GM19239 (cell line): ENCODE data around the gene STX17.
"Not testable (repeated sequence)": the region's sequence is repeated elsewhere in the genome, so short reads cannot be mapped to it uniquely, and the experiment has no call there.

Experiments used
- DNase-seq: peaks from one replicate; pipeline ENCODE4 v3.0.0; 2011; ENCODE audit warnings: low spot score; ENCODE audit not compliant: insufficient read length
- FAIRE-seq: peaks from 2 replicates; lab custom pipeline; 2011; peaks lifted over from hg19 to GRCh38; lab: Jason Lieb, UNC

Gene STX17

DNA sequence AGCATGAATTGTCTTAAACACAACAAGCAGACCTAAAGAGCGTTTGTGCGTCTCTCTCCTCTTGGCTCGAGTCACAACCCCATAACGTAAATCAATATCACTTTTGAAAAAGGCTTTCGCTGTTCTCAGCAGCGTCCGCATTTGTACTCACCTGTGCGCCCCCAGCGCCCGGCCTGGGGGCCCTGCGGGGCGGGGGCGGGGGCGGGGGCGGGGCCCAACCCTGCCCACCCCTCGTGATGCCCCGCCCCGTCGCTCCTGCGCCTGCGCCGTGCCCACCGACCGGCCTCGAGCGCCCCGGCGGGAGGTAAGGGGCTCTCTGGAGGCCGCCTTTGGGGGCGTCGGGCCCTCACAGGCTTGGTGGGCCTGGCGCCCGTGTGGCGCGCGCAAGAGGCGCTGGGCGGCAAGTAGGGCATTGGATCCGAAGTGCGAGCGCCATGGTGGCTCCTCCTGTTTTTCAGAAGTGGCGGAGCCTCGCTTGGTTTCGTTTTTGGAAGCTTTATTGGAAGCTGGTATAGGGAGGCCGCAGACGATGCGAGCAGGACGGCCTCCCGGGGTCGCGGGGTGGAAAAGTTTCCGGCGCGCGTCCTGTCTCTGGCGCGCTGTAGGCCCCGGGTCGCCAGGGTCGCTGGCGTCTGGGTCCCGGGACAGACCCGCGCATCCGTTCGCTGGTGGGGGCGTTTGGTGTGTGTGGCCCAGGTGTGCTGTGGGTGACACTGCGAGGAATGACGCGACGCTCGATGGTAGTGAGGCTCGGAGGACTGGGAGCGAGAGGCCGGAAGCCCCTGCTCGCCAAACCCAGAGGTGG, at the start of gene STX17:
Gene STX17, plus strand, starts transcription at position 252 of the 805 bp plus-strand sequence. CDS start 8,586 bp downstream, outside the sequence.
- DNase-seq = peak; percentile 74
- peak; percentile 92 for FAIRE-seq

DNA sequence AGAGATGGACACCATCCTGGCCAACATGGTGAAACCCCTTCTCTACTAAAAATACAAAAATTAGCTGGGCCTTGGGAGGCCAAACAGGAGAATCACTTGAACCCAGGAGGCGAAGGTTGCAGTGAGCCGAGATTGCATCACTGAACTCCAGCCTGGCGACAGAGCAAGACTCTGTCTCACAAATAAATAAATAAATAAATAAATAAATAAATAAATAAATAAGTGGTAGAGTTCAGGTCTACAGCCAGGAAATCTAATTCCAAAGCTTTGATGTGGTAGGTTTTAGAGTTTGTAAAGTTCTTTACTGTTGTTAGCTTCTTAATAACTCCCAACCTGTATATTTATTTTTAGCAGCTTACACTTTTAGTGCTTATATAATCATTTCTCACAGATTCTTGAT, 48.9 kb upstream of the STX17 start:
- not testable (repeated sequence) for FAIRE-seq, DNase-seq

DNA sequence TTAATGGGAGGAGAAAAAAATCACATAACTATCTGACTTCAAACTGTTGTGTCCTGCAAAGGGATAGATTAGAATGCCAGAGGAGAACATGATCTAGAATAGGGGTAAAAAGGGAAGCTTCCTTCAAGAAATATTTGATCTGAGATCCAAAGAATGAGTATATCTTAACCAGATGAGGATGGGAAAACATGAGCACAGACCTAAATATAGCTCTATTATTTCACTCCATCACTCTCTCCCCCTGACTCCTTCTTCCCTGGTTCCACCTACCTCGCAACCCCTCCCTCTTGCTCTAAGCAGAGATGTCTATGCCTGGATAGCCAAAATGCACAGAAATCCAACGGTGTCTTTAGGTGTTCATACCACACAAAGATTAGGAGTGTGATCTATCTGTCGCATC, 48.4 kb upstream of the STX17 start:
- no peak for FAIRE-seq
- DNase-seq = no peak

DNA sequence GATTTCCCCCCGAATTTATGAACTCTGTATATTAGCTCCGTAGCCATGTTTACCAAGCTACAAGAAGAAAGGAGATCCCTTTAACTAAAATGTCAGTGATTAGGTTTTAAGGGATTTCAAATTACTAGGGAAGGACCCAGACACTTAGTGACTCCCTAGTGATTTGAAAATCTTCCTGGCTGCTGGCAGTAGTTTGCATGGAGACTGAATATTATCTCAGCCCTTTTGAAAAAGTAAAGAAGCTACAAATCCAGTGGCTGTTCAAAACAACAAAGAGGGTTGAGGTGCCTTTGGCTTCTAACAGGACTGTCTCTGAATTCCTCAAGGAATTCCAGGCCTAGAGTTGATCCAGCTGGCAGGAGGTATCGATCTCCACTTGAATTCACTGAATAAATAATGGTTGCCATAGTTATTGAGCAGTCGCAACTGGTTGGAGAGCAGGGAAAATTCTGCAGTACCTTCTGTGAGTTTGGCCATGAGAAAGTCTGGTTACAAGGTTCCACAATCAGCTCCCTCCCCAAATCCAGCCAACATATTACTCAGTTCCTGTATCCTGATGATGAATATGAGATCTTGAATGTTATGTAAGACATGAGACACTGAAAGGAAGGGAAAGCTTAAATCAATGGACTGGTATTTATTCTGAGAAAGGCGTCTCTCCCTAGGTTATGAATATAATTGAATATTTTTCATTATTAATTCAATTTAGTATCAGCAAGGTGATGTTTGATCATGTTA, 47.0 kb upstream of the STX17 start:
- FAIRE-seq (no peak), DNase-seq (no peak)

DNA sequence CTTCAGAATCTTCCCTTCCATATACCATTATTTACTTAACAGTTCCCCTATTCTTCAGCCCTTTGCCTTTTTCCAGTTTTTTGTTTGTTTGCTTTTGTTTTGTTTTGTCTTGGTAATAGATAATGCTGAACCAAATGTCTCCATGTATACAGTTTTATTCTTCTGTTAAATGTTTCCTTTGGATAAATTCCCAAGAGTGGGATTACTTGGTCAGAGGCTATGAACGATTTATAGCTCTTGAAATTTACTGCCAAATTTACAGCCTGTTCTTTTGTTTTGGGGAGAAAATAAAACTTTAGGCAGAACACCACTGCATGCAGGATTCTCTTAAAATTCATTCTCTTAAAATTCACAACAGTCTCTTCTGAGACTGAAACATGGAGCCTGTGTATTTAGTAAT, 46.2 kb upstream of the STX17 start:
- no peak for DNase-seq
- no peak for FAIRE-seq

DNA sequence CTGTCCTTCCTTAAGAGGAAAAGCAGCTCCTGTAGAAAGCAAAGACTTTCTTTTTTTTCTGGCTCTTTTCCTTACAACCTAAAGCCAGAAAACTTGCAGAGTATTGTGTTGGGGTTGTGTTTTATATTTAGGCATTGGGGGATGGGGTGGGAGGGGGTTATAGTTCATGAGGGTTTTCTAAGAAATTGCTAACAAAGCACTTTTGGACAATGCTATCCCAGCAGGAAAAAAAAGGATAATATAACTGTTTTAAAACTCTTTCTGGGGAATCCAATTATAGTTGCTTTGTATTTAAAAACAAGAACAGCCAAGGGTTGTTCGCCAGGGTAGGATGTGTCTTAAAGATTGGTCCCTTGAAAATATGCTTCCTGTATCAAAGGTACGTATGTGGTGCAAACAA, 42.5 kb upstream of the STX17 start:
- DNase-seq = no peak
- no peak for FAIRE-seq

DNA sequence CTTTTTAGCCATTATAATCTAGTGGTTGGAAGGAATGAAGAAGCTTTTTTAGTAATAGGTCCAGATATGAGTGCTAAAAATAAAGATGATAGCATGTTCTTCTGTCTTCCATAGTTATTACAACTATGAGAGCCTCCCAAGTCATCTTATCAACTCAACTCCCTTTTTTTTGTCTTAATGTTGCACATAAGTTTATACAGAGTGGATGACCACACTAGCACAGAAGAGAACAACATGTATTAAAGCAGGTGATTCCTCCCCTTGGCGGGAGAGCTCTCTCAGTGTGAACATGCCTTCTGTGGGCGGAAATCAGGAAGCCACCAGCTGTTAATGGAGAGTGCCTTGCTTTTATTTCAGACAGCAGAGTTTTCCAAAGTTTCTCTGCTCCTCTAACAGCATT, 40.1 kb upstream of the STX17 start:
- FAIRE-seq (no peak), DNase-seq (no peak)

DNA sequence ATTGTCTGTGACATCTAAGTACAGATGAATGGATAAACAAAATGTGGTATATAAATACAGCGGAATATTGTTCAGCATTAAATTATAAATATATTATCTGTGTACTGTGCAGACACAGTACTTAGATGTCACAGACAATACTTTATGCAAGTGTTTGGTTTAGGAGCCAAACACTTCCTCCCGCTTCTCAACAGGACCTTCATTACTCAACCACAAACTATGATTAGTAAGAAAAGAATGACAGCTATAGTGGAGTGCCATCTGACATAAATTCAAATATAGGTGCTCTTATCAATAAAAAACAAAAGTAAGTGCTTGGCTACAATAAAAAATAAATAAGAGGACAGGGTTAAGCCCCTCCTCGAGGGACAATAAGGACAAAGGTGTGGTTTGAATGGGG, 38.9 kb upstream of the STX17 start:
- no peak for FAIRE-seq
- DNase-seq = no peak

DNA sequence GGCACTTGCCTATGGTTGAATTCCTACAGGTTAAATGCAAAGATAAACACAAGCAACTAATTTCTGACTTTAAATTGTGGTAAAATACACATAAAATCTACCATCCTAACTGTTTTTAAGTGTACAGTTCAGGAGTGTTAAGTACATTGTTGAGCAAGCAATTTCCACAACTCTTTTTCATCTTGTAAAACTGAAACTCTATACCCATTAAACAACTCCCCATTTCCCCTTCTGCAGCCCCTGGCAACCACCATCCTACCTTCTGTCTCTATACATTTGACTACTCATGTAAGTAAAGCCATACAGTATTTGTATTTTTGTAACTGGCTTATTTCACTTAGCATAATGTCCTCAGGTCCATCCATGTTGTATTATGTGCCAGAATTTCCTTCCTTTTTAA, 38.5 kb upstream of the STX17 start:
- DNase-seq = no peak
- no peak for FAIRE-seq

DNA sequence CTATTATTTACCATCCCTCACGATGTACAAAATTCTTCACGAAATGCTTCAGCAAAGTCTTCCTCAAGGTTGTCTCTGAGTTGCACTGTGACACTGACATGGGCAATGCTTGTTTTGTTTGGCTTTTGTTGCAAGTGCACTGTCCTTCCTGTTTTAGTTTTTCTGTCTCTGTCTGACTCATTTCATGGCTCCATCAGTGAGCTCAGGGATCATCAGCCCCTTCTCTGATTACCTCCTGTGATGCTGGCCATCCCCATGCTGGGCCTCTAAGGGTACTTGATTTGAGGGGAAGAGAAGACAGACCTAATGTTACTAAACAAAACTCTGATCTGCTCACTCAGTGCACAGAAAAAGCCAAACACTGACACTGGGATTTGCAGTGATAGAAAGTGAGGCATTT, 37.6 kb upstream of the STX17 start:
- FAIRE-seq = peak; percentile 90
- DNase-seq = peak; percentile 26

DNA sequence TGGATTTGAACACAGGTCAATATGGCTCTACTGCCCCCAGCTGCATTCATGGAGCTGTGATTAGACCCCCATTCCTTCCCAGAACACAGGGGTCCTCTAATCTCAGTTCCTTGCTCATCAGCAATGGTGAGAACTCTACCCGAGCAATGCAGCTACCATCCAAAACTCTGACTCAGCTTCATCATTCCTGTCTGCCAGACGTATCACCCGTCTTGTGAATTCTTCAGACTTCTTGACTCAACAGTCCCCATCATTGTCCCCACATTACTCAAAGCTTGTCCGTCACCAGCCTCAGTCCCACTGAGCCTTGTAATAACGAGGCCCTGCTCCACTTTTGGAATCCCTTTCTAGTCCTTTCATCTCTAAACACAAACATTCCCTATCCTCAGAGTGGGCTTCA, 36.3 kb upstream of the STX17 start:
- DNase-seq = no peak
- no peak for FAIRE-seq

DNA sequence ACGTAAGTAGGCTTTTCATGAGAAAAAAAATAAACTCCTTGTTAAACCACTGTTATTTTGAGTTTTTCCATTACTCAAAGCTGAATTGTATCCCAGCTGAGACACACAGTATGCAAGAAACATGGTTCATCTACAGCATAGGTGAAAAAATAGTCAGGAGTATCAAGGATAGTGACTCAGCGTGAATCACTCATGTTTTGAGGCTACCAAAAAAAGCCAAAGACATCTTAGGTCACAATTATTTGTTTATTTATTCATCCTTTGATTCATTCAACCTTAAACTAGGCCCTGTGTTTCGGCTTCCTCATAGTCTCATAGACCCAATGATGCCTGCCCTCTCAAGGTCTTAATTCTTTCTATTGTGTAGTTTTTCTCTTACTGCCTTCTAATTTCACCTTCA, 32.9 kb upstream of the STX17 start:
- no peak for DNase-seq
- no peak for FAIRE-seq

DNA sequence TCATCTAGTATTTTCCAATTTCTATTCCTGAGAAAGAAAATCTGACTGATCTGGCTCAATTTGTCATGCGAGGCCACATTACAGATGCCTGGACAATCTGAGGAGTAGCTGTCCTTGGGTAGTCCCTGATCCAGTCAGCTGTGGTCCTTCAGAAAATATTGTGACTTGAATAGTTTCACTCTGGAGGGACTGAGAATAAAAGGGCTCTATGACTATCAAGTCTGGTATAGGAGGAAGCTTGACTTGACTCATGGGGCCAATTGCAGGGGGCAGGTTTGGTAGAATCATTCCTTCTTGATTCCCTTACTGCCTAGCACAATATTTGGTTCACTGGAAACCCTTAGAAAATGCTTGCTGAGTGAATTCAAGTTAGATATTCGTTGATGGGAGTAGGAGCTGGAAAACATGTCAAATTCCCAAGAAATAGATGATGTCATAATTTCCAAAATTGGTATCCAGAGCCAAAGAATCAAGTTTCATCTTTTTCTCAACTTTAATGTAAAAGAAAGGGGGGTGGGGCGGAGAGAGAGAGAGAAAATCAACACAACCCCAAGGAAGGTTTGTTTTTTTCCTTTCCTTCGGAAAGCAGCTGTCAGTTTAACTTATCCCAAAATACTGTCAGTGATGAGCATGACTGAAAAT, 32.4 kb upstream of the STX17 start:
- DNase-seq (no peak), FAIRE-seq (no peak)

DNA sequence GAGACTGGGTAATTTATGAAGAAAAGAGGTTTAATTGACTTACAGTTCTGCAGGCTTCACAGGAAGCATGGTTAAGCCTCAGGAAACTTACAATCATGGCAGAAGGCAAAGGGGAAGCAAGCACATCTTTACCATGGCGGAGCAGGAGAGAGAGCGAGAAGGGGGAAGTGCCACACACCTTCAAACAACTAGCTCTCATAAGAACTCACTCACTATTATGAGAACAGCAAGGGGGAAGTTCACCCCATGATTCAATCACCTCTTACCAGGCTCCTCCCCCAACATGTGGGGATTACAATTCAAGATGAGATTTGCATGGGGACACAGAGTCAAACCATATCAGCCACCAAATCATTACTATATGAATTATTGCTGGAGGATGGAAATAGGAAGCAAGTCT, 30.3 kb upstream of the STX17 start:
- DNase-seq (no peak), FAIRE-seq (no peak)

DNA sequence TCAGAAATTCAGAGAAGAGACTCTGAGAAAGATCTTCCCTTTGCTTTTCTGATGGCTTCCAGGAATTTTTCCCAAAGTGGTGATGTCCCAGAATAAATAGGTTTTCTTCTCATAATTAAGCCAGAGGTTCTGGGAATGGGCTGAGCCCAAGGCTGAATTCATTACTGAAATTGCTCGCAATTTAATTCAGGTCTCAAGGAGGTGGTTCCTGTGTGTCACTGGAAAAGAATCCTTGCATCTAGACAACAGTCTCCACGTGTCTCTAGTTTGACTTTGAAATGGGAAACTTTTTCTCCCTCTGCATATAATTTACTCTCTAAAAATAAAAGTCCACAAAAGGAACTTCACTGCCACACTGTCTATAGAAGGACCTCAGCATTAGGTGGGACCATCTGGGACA, 27.8 kb upstream of the STX17 start:
- FAIRE-seq (no peak), DNase-seq (no peak)

DNA sequence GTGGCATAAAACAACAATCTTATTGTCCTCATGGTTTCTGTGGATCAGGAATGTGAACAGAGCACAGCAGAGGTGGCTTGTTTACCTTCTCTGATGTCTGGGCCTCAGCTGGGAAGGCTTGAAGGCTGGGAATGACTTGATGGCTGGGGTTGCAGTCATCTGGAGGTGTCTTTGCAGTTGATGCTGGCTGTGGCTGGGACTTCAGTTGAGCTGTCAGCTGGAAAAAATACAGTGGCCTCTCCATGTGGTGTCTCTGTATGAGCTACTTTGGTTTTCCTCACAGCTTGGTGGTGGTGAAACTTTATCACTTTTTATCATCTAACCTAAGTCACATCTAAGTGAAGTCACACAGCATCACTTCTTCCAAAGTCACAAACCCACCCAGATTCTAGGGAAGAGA, 24.7 kb upstream of the STX17 start:
- DNase-seq (no peak), FAIRE-seq (no peak)

DNA sequence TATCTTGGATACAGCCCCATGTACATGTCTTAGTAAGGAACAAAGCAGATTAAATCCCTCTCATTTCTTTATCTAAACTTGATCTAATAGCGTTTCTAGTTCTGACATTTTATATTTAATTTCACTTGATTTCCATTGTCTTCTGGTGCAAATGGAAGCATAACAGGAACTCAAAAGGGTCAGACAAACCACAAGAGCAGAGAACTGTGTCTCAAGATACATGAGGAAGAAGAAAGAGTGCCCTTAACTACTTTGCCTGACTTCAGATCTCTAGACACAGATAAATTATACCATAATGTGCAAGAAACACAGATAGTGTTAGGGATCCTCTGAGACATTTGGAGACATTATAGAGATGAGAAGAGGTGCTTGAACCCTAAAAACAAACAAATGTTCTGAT, 20.7 kb upstream of the STX17 start:
- FAIRE-seq (peak; percentile 4), DNase-seq (no peak)

DNA sequence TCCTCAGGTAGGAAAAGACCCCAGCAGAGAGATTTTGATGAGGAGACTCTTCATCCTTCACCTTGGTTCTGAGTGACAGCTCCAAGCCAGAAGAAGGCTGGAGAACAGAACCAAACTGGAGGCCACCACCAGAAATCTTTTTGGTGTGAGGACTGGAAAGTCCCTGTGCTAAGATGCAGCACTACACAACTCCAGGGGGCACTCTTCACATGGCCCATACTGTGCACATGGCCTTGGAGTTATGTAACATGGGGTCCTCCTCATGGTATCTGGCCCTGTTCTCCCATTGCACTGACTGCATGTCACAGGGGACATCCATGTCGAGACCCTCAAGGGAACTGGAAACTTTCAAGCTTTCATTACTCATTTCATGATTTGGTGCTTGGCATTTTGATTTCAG, 17.3 kb upstream of the STX17 start:
- no peak for FAIRE-seq
- no peak for DNase-seq

DNA sequence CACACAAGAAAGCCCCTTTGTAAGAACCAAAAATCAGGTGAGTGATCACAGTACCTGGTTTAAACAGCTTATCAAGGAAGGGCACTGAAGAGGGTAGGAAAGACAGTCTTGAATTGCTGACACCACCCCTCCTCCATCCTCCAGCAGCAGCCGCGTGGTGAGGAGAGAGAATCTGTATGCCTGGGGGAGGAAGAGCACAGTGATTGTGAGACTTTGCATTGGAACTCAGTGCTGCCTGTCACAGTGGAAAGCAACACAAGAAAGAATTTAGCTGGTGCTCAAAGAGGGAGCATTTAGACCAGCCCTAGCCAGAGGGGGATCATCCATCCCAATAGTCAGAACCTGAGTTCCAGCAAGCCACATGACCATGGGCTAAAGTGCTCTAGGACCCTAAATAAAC, 11.6 kb upstream of the STX17 start:
- DNase-seq (no peak), FAIRE-seq (no peak)

DNA sequence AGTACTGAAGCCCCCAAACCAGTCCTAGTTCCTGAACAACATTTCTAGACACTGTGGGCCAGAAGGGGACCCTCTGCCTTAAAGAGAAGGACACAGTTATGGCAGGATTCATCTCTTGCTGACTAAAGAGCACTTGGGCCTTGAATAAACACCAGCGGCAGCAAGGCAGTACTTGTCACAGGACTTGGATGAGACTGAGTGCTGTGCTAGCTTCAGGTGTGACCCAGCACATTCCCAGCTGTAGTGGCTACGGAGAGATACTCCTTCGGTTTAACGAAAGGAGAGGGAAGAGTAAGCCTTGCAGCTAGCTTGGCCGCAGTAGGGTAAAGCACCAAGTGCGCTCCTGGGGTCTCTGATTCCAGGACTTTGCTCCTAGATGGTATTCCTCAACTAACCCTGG, 10.9 kb upstream of the STX17 start:
- no peak for FAIRE-seq
- DNase-seq = no peak

DNA sequence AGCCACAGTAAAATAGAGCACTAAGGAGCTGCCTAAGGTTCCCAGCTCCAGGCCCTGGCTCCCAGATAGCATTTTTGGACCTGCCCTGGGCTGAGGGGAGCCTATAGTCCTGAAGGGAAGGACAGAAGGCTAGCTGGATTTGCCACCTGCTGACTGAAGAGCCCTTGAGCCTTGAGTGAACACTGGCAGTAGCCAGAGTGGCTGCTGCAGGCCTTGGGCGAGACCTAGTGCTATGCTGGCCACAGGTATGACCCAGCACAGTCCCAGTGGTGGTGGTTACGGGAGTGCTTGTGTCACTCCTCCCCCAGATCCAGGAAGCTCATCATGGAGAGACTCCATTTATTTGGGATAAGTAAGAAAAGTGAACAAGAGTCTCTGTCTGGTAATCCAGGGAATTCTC, 10.3 kb upstream of the STX17 start:
- DNase-seq (no peak), FAIRE-seq (no peak)
